Measurements from ENCODE around the gene AURKAIP1. TPM values are rescaled to one million over a fixed set of nuclear protein-coding genes. Genes with fewer than 3 reads are reported as not detected.

Gene AURKAIP1
- total and polyA plus RNA-seq, 12 donors = 44.2 to 317 (median 161) TPM

DNA sequence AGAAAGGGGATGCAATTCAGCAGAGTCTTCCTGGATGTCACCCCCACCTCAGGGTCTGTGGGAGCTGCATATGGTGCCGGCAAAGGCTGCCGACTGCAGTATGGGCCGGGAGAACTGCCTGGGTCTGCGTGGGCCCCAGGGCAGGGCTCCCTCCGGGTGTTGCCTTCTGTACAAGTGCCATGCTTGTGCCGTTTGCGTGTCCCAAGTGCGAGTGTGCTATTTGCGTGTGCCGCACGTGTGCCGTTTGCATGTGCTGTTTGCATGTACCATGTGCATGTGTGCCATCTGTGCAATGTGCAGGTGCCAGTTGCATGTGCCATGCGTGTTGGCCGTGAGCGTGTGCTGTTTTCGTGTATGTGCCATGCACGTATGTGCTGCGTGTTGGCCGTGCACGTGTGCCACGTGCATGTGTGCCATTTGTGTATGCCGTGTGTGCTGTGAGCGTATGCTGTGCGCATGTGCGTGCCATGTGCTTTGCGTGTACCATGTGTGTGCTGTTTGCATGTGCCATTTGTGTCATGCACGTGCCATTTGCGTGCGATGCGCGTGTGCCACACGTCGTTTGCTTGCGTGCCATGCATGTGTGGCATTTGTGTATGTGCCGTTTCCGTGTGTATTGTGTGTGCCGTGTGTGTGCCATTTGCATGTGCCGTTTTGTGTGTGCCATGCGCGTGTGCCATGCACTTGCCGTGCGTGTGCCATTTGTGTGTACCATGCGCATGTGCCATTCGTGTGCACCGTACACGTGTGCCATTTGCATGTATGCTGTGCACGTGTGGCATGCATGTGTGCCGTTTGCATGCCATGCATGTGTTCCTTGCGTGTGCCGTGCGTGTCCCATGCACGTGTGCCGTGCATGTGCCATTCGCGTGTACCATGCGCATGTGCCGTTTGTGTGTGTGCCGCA lies 45.5 kb downstream of the AURKAIP1 start:
- TF ChIP-seq, protein P1, sequence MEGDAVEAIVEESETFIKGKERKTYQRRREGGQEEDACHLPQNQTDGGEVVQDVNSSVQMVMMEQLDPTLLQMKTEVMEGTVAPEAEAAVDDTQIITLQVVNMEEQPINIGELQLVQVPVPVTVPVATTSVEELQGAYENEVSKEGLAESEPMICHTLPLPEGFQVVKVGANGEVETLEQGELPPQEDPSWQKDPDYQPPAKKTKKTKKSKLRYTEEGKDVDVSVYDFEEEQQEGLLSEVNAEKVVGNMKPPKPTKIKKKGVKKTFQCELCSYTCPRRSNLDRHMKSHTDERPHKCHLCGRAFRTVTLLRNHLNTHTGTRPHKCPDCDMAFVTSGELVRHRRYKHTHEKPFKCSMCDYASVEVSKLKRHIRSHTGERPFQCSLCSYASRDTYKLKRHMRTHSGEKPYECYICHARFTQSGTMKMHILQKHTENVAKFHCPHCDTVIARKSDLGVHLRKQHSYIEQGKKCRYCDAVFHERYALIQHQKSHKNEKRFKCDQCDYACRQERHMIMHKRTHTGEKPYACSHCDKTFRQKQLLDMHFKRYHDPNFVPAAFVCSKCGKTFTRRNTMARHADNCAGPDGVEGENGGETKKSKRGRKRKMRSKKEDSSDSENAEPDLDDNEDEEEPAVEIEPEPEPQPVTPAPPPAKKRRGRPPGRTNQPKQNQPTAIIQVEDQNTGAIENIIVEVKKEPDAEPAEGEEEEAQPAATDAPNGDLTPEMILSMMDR (IDR thresholded peaks at IDR 0.05) = no peak
- no peak for DNase-seq
- no peak overlapping the region for H3K4me3 ChIP-seq
- H3K27me3 ChIP-seq = no peaks in the 10 kb centered on the region
- peaks cover 0 to 19% of the 10 kb centered on the region in 2 donors for H3K36me3 ChIP-seq (replicated peaks in 1 of 2)
- intact Hi-C loops (cut with DNase I) = no loop called here
- 85 to 88% (median 86%) methylated on average over 43 to 58 of the region's 58 CpGs for WGBS, 4 donors
- H3K4me1 ChIP-seq (replicated peaks in 1 of 2) = peaks cover 6 to 27% of the 10 kb centered on the region in 2 donors
- no peaks in the 10 kb centered on the region for H3K9me3 ChIP-seq (replicated peaks in 1 of 3)
- no peak overlapping the region for H3K27ac ChIP-seq

DNA sequence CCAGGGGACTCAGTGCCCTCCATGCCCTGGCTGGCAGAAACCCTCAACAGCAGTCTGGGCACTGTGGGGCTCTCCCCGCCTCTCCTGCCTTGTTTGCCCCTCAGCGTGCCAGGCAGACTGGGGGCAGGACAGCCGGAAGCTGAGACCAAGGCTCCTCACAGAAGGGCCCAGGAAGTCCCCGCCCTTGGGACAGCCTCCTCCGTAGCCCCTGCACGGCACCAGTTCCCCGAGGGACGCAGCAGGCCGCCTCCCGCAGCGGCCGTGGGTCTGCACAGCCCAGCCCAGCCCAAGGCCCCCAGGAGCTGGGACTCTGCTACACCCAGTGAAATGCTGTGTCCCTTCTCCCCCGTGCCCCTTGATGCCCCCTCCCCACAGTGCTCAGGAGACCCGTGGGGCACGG lies 46.8 kb downstream of the AURKAIP1 start:
- TF ChIP-seq, protein P1 (IDR thresholded peaks at IDR 0.05) = no peak
- TF ChIP-seq POLR2A (IDR thresholded peaks at IDR 0.05) = no peak
- WGBS, 4 donors = 76 to 92% (median 85%) methylated on average over 2 to 15 of the region's 15 CpGs
- Histone ChIP-seq H3K4me1 (replicated peaks in 1 of 2) (peaks cover 6 to 31% of the 10 kb centered on the region in 2 donors), H3K9me3 (replicated peaks in 1 of 3) (no peaks in the 10 kb centered on the region), H3K4me3 (no peak overlapping the region), H3K27me3 (no peaks in the 10 kb centered on the region), H3K27ac (no peak overlapping the region), H3K36me3 (replicated peaks in 1 of 2) (peaks cover 0 to 19% of the 10 kb centered on the region in 2 donors)
- intact Hi-C loops (cut with DNase I) = no loop called here
- no peak for DNase-seq

DNA sequence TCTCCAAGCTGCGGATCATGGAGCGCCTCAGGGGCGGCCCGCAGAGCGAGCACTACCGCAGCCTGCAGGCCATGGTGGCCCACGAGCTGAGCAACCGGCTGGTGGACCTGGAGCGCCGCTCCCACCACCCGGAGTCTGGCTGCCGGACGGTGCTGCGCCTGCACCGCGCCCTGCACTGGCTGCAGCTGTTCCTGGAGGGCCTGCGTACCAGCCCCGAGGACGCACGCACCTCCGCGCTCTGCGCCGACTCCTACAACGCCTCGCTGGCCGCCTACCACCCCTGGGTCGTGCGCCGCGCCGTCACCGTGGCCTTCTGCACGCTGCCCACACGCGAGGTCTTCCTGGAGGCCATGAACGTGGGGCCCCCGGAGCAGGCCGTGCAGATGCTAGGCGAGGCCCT lies 47.7 kb downstream of the AURKAIP1 start:
- no peak overlapping the region for H3K27ac ChIP-seq
- H3K27me3 ChIP-seq = no peaks in the 10 kb centered on the region
- H3K4me3 ChIP-seq = no peak overlapping the region
- intact Hi-C loops (cut with DNase I) = no loop called here
- H3K36me3 ChIP-seq (replicated peaks in 1 of 2) = peaks cover 0 to 19% of the 10 kb centered on the region in 2 donors
- 87 to 93% (median 89%) methylated on average over 21 to 40 of the region's 40 CpGs for WGBS, 4 donors
- no peak for TF ChIP-seq POLR2A (IDR thresholded peaks at IDR 0.05)
- TF ChIP-seq, protein P1 (IDR thresholded peaks at IDR 0.05) = no peak
- DNase-seq = no peak
- no peaks in the 10 kb centered on the region for H3K9me3 ChIP-seq (replicated peaks in 1 of 3)
- peaks cover 6 to 37% of the 10 kb centered on the region in 2 donors for H3K4me1 ChIP-seq (replicated peaks in 1 of 2)

DNA sequence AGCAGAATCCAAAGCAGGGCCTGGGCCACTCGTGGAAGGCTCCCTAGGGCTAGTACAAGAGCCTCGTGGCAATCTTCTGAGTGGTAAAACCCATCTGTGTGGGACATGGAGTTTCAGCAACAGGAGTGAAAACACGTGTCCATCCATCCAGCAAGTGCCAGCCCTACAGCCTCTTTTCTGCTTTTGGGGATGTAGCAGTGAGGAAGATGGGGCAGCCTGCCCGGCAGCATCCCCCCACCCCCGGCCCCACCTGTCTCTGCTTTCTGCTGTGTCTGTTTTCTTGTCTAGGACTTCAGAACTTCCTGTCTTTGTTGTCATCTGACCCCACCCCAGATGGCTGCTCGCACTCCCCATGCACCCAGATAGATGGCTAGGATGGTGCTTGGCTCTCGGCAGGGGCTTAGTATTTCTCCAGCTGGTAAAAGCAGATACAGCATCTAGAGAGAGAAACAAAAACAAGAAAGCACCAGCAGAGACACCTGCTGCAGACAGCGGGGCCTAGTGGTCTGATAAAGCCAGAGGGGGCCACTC lies 48.9 kb downstream of the AURKAIP1 start:
- Histone ChIP-seq H3K4me3 (no peak overlapping the region), H3K9me3 (replicated peaks in 1 of 3) (no peaks in the 10 kb centered on the region), H3K4me1 (replicated peaks in 1 of 2) (peaks cover 6 to 37% of the 10 kb centered on the region in 2 donors), H3K36me3 (replicated peaks in 1 of 2) (peaks cover 0 to 19% of the 10 kb centered on the region in 2 donors), H3K27ac (peak overlapping the region in 1 of 5 donors; percentile 89), H3K27me3 (no peaks in the 10 kb centered on the region)
- intact Hi-C loops (cut with DNase I) = no loop called here
- DNase-seq = no peak
- TF ChIP-seq POLR2A (IDR thresholded peaks at IDR 0.05) = no peak
- TF ChIP-seq, protein P1 (IDR thresholded peaks at IDR 0.05) = no peak
- WGBS, 4 donors = 57 to 71% (median 61%) methylated on average over 8 of the region's 8 CpGs
